IMR-90 (cell line): ENCODE data around the gene YPEL5. TPM values are rescaled to one million over a fixed set of nuclear protein-coding genes. Genes with fewer than 3 reads are reported as not detected.

ENCODE experiments used
- ATAC-seq: fragments of 200-7000 bp; cut with Tn5 transposase; 2 replicates; pipeline ENCODE4 v1.9.1; 2020; ENCODE audit warnings: low read depth, mild to moderate bottlenecking, moderate library complexity
- BruUV-seq: library from RNA; stranded (reverse); fragments of 400-500 nt; replicated peaks from 2 replicates; lab custom pipeline; 2021; lab: Mats Ljungman, UMichigan
- CTCF ChIA-PET: fragments of 300-600 bp; formaldehyde crosslinking; extraction: SDS; loops from one replicate; lab custom pipeline; 2021; ENCODE audit warnings: antibody characterized with exemption; lab: Yijun Ruan, JAX
- POLR2A ChIA-PET: fragments of 300-600 bp; sonication (Branson Sonifier 250); formaldehyde crosslinking; loops from one replicate; lab custom pipeline; 2022; ENCODE audit warnings: antibody characterized with exemption; ENCODE audit not compliant: unreplicated experiment; lab: Charles Lee
- DNase-seq: peaks from one replicate; pipeline ENCODE4 v3.0.0; 2013
- H2AFZ ChIP-seq: replicated peaks from 2 replicates; pipeline ENCODE3; 2013; ENCODE audit warnings: low read length, mild to moderate bottlenecking; ENCODE audit not compliant: poor library complexity
- H2AK5ac ChIP-seq: 2 replicates; pipeline ENCODE4 v1.6.1; 2013; ENCODE audit warnings: low read depth, low read length, inconsistent platforms
- H2AK9ac ChIP-seq: replicated peaks from 2 replicates; pipeline ENCODE3; 2013; ENCODE audit warnings: mild to moderate bottlenecking, low read depth, low read length, moderate library complexity; ENCODE audit not compliant: poor library complexity
- H2BK120ac ChIP-seq: 2 replicates; pipeline ENCODE4 v1.6.1; 2013; ENCODE audit warnings: low read depth, low read length, inconsistent platforms
- H2BK15ac ChIP-seq: 3 replicates; pipeline ENCODE4 v1.6.1; 2013; ENCODE audit warnings: low read depth, low read length, inconsistent platforms
- H2BK20ac ChIP-seq: 2 replicates; pipeline ENCODE4 v1.6.1; 2013; ENCODE audit warnings: low read depth, mild to moderate bottlenecking, inconsistent platforms, low read length, moderate library complexity
- H2BK5ac ChIP-seq: 2 replicates; pipeline ENCODE4 v1.6.1; 2013; ENCODE audit warnings: mild to moderate bottlenecking, low read depth, low read length, inconsistent platforms; ENCODE audit not compliant: poor library complexity, severe bottlenecking
- H3K14ac ChIP-seq: replicated peaks from 2 replicates; pipeline ENCODE4 v1.6.1; 2013; ENCODE audit warnings: low read depth, low read length, inconsistent platforms
- H3K18ac ChIP-seq: 2 replicates; pipeline ENCODE4 v1.6.1; 2013; ENCODE audit warnings: low read depth, low read length, control low read depth
- H3K23ac ChIP-seq: 2 replicates; pipeline ENCODE4 v1.6.1; 2013; ENCODE audit warnings: low read depth, low read length, inconsistent platforms
- H3K27ac ChIP-seq: 2 replicates; pipeline ENCODE4 v1.5.1; 2013; ENCODE audit warnings: mild to moderate bottlenecking, control low read depth, low read length; ENCODE audit not compliant: insufficient read depth
- H3K27me3 ChIP-seq: 2 replicates; pipeline ENCODE4 v1.6.1; 2013; ENCODE audit warnings: low read length; ENCODE audit not compliant: control insufficient read depth, insufficient read depth
- H3K36me3 ChIP-seq: 2 replicates; pipeline ENCODE4 v1.6.1; 2013; ENCODE audit warnings: low read length, mixed read lengths; ENCODE audit not compliant: control insufficient read depth, insufficient read depth
- H3K4ac ChIP-seq: 2 replicates; pipeline ENCODE4 v1.6.1; 2013; ENCODE audit warnings: low read depth, low read length, inconsistent platforms
- H3K4me1 ChIP-seq: 2 replicates; pipeline ENCODE4 v1.6.1; 2013; ENCODE audit warnings: low read length, mixed read lengths; ENCODE audit not compliant: control insufficient read depth, insufficient read depth
- H3K4me2 ChIP-seq: 2 replicates; pipeline ENCODE4 v1.6.1; 2013; ENCODE audit warnings: low read depth, mild to moderate bottlenecking, control low read depth, low read length, moderate library complexity
- H3K4me3 ChIP-seq: 2 replicates; pipeline ENCODE4 v1.5.1; 2013; ENCODE audit warnings: low read depth, mild to moderate bottlenecking, control low read depth, low read length, moderate library complexity; ENCODE audit not compliant: insufficient read depth
- H3K56ac ChIP-seq: 2 replicates; pipeline ENCODE4 v1.6.1; 2013; ENCODE audit warnings: low read length, inconsistent platforms; ENCODE audit not compliant: insufficient read depth; ENCODE audit errors: extremely low read depth
- H3K79me1 ChIP-seq, 2 experiments: 2 replicates each; pipeline ENCODE4 v1.6.1; 2013; ENCODE audit warnings: low read length in 2 of 2, inconsistent platforms in 1 of 2, low read depth in 1 of 2
- H3K9ac ChIP-seq: 2 replicates; pipeline ENCODE4 v1.6.1; 2013; ENCODE audit warnings: low read depth, low read length, control low read depth
- H3K9me1 ChIP-seq: 2 replicates; pipeline ENCODE4 v1.6.1; 2013; ENCODE audit warnings: low read length, inconsistent platforms; ENCODE audit not compliant: insufficient read depth
- H3K9me3 ChIP-seq: 2 replicates; pipeline ENCODE4 v1.6.1; 2013; ENCODE audit warnings: low read length; ENCODE audit not compliant: control insufficient read depth, insufficient read depth
- H4K20me1 ChIP-seq: 2 replicates; pipeline ENCODE4 v1.6.1; 2013; ENCODE audit warnings: low read length, inconsistent platforms; ENCODE audit not compliant: insufficient read depth
- H4K5ac ChIP-seq: 2 replicates; pipeline ENCODE4 v1.6.1; 2013; ENCODE audit warnings: mild to moderate bottlenecking, low read depth, low read length, control low read depth
- H4K8ac ChIP-seq, 2 experiments: 2 replicates each; pipeline ENCODE4 v1.6.1; 2013; ENCODE audit warnings: low read depth in 2 of 2, low read length in 2 of 2, control low read depth in 1 of 2, inconsistent platforms in 1 of 2
- H4K91ac ChIP-seq: 2 replicates; pipeline ENCODE4 v1.6.1; 2013; ENCODE audit warnings: low read depth, low read length, inconsistent platforms; ENCODE audit not compliant: insufficient read depth
- MAFK ChIP-seq: IDR thresholded peaks from 2 replicates; pipeline ENCODE4 v1.6.1; 2012; ENCODE audit warnings: low read depth, low read length, improper control_type of control experiment
- SMC3 ChIP-seq: fragments of 150-350 bp; IDR thresholded peaks from 2 replicates; pipeline ENCODE4 v1.6.1; 2016; ENCODE audit warnings: low read depth, mild to moderate bottlenecking, antibody characterized with exemption, low read length, moderate library complexity
- WGBS, 2 experiments: methylation state at CpG; one replicate each; pipeline versions ENCODE4 v1.1.5 to v1.1.7; 2013; ENCODE audit warnings: missing lambda C conversion rate in 2 of 2; ENCODE audit not compliant: insufficient read length in 1 of 2; ENCODE audit errors: extremely low coverage in 2 of 2; 5-methylcytosine and 5-hydroxymethylcytosine counted together
- dilution Hi-C: fragments of 300-500 bp; cut with HindIII; formaldehyde crosslinking; loops from one replicate; pipeline ENCODE4 v1.14.3; 2018; ENCODE audit warnings: low sequenced_read_pairs; ENCODE audit not compliant: unreplicated experiment
- in situ Hi-C: fragments of 300-500 bp; cut with MboI; formaldehyde crosslinking; loops from 3 replicates; pipeline ENCODE4 v1.14.3; 2019; ENCODE audit warnings: low sequenced_read_pairs, inconsistent platforms, mixed read lengths
- intact Hi-C: fragments of 100-400 bp; cut with micrococcal nuclease; formaldehyde crosslinking; loops from 2 replicates; pipeline ENCODE4 v1.10.0; 2022
- polyA plus RNA-seq, 3 experiments: library from polyadenylated mRNA; depleted of rRNA; stranded (reverse); fragments of >200 nt; gene quantifications; 2 replicates each; pipeline ENCODE4 v1.2.3, GENCODE V29; 2012; ENCODE audit warnings: low replicate concordance in 1 of 3
- total RNA-seq: library from RNA; depleted of rRNA; stranded (reverse); fragments of >200 nt; gene quantifications from 2 replicates; pipeline ENCODE4 v1.2.3, GENCODE V29; 2012

The YPEL5 gene
- total and polyA plus RNA-seq, 2 of the 4 experiments (the other 2 are of a cell fraction): 40.7 to 62.6 TPM

DNA sequence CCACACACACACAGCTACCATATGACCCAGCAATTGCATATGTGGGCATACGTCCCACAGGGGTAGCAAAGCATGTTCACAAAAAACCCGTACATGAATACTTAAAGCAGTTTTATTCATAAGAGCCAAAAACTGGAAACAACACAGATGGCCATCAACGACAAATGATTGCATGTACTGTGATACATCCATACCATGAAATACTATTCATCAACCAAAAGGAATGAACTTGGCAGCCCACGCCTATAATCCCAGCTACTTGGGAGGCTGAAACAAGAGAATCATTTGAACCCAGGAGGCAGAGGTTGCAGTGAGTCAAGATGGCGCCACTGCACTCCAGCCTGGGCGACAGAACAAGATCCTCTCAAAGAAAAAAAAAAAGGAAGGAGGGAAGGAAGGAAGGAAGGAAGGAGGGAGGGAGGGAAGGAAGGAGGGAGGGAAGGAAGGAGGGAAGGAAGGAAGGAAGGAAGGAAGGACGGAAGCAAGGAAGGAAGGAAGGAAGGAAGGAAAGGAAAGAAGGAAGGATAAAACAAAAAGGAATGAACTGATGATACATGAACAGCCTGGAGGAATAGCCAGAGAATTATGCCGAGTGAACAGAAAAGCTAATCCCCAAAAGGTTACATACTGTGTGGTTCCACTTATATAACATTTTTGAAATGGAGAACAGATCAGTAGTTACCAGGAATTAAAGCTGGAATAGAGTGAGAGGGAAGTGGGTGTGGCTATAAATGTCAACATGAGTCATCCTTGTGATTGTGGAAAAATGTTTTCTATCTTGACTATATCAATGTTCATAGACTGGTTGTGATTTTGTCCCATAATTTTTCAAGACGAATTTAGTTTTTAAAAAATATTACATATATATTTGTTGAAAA lies 19.6 kb upstream of the YPEL5 start:
- H3K23ac ChIP-seq: no peak overlapping the region
- H3K18ac ChIP-seq: no peak overlapping the region
- no peaks in the 10 kb centered on the region for H3K79me1 ChIP-seq
- no peak overlapping the region for H2BK20ac ChIP-seq
- no peak overlapping the region for H2AK9ac ChIP-seq
- no peaks in the 10 kb centered on the region; the same call in 1 of the 2 replicates for H3K4me1 ChIP-seq
- no peak overlapping the region for H4K91ac ChIP-seq
- H4K20me1 ChIP-seq: no peaks in the 10 kb centered on the region
- CTCF ChIA-PET: no interaction called here
- H2BK120ac ChIP-seq: no peak overlapping the region
- H3K4me2 ChIP-seq: no peak overlapping the region
- 50% methylated on average over 1 of the region's 9 CpGs; no CpG with 5 or more reads in 1 of the 2 experiments for WGBS, 2 experiments
- no peaks in the 10 kb centered on the region for H3K9me1 ChIP-seq
- H4K5ac ChIP-seq: no peak overlapping the region
- no peak overlapping the region for H2AK5ac ChIP-seq
- H3K14ac ChIP-seq: no peak overlapping the region
- peak overlapping the region; percentile 39 for H2BK5ac ChIP-seq
- POLR2A ChIA-PET: no interaction called here
- H3K36me3 ChIP-seq: no peaks in the 10 kb centered on the region
- no peak overlapping the region for H3K27ac ChIP-seq
- no peak overlapping the region for H3K4me3 ChIP-seq
- TF ChIP-seq SMC3: no peak
- TF ChIP-seq MAFK: 0 out of 2 replicates have a peak, but pooled peaks have one; percentile 16
- no peak overlapping the region for H4K8ac ChIP-seq
- BruUV-seq: no TSS peak
- in situ Hi-C loops (no loop called here), intact Hi-C loops (no loop called here), dilution Hi-C loops (no loop called here)
- H2BK15ac ChIP-seq: no peak overlapping the region
- no peak for ATAC-seq
- H3K9ac ChIP-seq: no peak overlapping the region
- DNase-seq: peak; percentile 31
- no peak overlapping the region for H2AFZ ChIP-seq
- H3K9me3 ChIP-seq: no peaks in the 10 kb centered on the region
- no peak overlapping the region for H3K56ac ChIP-seq
- peaks cover 15% of the 10 kb centered on the region for H3K27me3 ChIP-seq
- H3K4ac ChIP-seq: no peak overlapping the region
